GM21619 (cell line): Measurements from ENCODE around the gene CBX3.
"Not testable (repeated sequence)": the region's sequence is repeated elsewhere in the genome, so short reads cannot be mapped to it uniquely, and the experiment has no call there.

Source experiments
- ATAC-seq: cut with Tn5 transposase; IDR thresholded peaks from one replicate; pipeline ENCODE4 v1.9.1; 2021; ENCODE audit not compliant: unreplicated experiment

CBX3 gene

GRCh38 chr7:26201247-26202018 lies at the start of gene CBX3:
TSS of gene CBX3 (plus strand) at chr7:26201745. CDS start at chr7:26202999, 1,254 bp downstream.
- peak; percentile 41 for ATAC-seq

DNA sequence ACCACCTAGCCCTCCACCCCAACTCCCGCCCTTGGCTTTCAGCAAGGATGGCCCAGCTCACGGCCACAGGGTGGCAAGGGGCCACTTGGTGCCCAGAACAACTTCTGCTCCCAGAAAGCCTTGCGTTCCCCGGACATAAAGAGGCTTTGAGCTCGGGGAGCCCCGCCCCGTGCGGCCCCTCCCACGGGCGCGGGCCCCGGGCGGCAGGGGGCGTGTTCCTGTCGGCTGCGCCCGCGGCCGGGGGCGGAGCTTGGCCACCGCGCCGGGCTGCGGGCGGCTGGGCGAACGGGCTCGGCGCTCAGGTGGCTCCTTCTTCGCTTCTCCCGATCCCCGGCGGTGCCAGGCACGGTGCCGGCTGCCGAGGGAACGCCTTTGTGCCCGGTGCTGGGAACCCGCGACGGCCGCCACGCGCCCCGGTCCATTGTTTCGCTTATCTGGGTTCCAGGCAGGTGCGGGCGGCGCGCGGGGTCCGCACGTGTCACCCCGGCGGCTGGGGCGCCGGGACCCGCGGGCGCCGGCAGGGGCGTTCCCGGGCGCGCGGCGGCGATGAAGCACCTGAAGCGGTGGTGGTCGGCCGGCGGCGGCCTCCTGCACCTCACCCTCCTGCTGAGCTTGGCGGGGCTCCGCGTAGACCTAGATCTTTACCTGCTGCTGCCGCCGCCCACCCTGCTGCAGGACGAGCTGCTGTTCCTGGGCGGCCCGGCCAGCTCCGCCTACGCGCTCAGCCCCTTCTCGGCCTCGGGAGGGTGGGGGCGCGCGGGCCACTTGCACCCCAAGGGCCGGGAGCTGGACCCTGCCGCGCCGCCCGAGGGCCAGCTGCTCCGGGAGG lies 49.4 kb upstream of the CBX3 start, which contains the start of gene NFE2L3:
Gene NFE2L3 (plus strand): TSS at position 246 of the 829 bp plus-strand sequence. CDS start 301 bp downstream, at position 547.
- peak; percentile 69 for ATAC-seq

- ATAC-seq = peak; percentile 24
These were observed 48.7 kb upstream of the CBX3 start for GRCh38 chr7:26152782-26153240.

- no peak for ATAC-seq
These were observed 48.2 kb upstream of the CBX3 start for GRCh38 chr7:26153241-26153822.

DNA sequence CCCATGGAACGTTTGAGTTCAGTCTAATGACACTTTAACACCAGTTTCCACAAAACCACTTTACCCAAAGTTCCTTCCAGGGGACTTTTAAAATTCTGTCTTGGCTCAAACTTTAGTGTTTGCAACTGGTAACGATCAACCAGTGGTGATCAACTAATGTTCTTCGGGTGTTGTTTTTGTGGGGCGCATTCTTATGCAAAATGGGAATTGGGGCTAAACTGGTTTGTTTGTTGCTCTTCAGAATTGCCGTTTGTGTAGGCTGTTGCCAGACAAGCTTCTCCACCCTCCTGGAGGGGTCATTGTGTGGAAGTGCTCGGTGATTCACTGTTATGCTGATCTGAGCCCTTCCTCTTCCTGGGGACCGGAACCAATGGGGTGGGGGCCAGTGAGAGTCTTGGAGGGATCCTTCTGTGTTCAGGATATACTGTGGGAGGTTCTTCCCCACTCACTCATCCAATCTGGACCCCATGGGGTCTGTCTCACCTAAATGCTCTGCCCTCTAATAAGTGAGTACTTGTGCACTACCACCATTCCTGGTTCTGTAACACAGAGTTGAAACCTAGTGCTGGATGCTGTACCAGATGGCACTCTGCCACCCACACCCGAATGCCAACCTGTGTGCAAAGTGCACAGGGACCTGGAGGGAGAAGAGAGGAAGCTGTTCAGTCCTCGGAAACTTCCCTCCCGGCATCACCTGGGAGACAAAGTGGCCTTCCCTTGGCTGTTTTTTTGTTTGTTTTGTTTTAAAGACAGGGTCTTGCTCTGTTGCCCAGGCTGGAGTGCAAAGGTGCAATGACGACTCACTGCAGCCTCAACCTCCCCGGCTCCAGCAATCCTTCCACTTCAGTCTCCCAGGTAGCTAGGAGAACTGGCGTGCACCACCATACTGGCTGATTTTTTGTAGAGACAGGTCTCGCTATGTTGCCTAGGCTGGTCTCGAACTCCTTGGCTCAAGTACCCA lies 47.4 kb upstream of the CBX3 start:
- no peak for ATAC-seq

DNA sequence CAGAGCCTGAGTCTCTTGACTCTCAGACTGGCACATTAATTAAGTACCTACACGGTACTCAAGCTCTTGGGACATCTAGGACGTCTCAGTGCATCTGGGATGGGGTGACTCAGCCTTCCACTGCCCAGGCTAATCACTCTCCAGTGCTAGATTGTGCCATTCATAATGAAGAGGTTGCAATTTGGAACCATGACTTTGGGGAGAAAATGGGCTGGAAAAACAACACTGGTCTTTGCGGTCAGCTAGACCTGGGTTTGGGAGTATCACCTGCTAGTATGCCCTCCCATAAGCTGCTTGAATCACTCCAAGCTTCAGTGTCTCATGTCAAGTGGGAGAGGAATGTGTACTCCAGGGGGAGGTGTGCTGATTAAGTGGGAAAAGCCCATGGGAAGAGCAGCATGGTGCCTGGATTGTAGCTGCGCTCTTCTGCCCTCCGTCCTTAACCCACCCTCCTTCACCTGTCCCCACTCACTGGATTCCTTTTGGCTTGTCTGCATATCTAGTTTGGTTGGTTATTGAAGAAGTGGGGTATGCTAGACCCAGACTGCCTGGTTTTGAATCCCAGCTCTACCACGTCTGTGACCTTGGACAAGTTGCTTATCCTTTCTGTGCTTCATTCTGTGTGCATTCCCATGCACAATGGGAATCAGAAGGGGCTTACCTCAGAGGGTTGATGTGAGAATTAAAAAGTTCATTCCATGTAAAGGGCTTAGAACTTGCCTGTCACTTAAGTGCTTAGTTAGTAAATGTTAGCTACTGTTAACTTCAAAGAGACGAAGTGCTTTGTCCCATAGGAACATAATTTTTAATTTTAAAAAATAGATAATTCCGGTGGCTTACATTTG lies 45.8 kb upstream of the CBX3 start:
- no peak for ATAC-seq

GRCh38 chr7:26156451-26157420 lies 44.8 kb upstream of the CBX3 start:
- ATAC-seq = no peak

GRCh38 chr7:26157520-26158105 lies 43.9 kb upstream of the CBX3 start:
- no peak for ATAC-seq

DNA sequence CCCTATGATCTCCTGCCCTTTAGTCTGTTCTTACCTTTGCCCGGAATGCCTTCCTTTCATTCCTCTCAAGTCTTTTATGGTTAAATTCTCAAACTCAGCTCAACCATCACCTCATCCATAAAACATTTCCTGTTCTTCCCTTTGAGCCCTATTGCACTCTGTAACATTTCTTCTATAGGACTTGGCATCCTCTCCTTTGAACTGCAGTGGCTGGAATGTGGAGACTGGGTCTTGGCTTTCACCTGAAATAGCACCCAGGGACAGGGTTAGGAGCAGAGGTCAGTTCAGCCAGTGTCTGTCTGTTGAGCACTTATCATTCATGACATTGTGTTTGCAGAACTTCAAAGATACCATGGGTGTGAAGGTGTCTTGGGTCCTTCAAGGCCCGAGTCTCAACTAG lies 42.3 kb upstream of the CBX3 start:
- ATAC-seq = no peak

- ATAC-seq = no peak
These were observed 40.6 kb upstream of the CBX3 start for GRCh38 chr7:26160896-26161295.

- no peak for ATAC-seq
These were observed 39.1 kb upstream of the CBX3 start for GRCh38 chr7:26162431-26162830.

GRCh38 chr7:26163804-26164203 lies 37.7 kb upstream of the CBX3 start:
- ATAC-seq = not testable (repeated sequence)

DNA sequence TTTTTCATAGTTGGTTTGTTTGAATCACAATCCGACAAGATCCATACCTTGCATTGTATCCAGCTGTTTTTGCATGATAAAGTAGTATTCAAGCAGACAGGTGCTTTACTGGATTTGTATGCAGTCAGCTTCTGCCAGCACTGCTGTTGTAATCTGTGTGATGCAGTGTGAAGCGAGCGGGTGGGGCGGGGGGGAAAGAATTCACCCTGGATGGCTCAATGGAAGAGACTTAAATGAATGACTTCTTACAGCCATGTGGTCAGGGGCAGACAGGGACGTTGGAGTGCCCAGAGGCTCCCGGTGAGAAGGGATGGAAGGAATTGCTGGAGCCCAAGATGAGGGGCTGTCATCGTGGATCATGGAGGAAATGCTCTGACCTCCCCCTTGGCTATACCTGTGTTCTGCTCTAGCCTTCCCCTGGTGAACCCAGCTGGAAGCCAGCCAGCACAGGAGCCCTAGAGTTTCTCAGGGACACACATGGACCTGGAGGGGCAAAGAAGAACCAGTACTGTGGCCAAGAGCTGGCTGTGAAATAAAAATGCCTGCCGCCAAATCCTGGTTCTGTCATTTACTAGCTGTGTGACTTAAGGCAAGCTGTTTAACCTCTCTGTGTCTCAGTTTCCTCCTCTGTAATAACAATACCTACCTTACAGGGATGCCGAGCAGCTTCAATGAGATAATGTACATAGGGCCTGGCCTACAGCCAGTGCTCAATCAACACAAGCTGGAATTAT lies 35.4 kb upstream of the CBX3 start:
- ATAC-seq = no peak

DNA sequence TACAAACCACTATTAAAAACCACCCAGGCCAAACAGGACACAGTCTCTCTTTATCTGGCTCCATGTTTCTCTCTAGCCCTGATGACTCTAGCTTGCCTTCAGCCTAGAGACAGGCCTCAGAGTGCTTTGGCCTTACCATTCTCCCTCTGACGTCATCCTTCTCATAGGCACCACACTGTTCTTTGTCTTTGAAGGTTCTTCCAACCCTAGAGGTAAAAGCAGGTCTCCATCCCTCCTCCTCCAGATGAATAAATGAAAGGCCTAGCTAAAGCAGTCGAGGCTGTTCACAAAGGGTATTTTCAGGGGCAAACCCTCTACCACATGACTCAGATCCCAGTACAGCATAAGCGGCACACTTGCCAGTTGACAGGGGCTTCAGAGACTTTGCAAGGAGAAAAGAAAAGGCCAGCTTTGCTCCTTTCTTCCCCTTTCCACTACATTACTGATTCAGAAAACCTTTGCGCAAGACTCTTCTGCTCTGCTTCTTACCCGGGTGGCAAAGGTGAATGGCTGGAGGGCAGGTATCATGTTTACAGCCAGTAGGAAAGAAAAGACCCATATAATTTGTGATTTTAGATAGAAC lies 34.8 kb upstream of the CBX3 start:
- ATAC-seq = peak; percentile 37

- peak; percentile 79 for ATAC-seq
These were observed 34.1 kb upstream of the CBX3 start for GRCh38 chr7:26167303-26167934.

GRCh38 chr7:26168458-26169023 lies 33.0 kb upstream of the CBX3 start:
- no peak for ATAC-seq
